GM18858 (cell line): ENCODE measurements around the gene SPEN.
"Not testable (repeated sequence)": the region's sequence is repeated elsewhere in the genome, so short reads cannot be mapped to it uniquely, and the experiment has no call there.

ENCODE experiments used
- ATAC-seq: cut with Tn5 transposase; IDR thresholded peaks from one replicate; pipeline ENCODE4 v1.9.1; 2021; ENCODE audit not compliant: unreplicated experiment

The SPEN gene

DNA sequence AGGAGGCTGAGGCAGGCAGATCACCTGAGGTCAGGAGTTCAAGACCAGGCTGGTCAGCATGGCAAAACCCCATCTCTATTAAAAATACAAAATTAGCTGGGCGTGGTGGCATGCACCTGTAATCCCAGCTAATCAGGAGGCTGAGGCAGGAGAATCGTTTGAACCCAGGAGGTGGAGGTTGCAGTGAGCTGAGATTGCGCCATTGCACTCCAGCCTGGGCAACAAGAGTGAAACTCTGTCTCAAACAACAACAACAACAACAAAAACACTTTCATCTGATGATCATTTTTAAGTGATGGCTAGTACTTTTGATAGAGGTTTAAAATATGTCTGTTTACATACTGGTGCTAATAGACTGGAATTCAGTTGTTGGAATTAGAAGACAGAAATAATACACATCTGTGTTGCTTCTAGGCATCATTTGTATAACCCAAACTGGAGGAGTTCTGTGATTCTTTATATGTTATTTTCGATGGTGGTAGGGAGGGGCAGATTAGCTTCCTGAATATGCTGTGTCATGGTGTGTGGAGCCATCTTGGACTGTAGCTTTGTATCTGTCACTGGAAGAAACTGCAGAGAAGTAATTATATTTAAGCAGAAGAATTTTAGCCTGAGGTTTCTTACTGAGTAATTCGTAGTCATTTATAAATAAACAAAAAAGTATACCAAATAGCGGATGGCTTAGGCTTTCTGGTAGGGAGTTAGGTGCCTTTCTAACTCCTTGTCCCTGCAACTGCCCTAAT is 45.5 kb downstream of the SPEN start:
- not testable (repeated sequence) for ATAC-seq

DNA sequence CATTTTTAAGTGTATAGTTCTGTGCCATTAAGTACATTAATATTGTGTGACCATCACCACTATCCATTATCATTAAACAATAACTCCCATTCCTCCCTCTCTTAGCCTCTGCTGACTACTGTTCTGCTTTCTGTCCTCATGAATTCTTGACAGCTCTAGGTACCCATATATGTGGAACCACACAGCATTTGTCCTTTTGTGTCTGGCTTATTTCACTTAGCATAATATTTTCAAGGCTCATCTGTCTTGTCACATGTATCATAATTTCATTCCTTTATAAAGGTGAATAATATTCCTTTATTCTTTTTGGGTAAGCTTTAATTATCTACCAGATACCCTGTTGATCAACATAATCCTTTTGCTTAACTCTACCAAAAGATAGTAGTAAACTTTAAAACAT is 47.7 kb downstream of the SPEN start:
- ATAC-seq: no peak

DNA sequence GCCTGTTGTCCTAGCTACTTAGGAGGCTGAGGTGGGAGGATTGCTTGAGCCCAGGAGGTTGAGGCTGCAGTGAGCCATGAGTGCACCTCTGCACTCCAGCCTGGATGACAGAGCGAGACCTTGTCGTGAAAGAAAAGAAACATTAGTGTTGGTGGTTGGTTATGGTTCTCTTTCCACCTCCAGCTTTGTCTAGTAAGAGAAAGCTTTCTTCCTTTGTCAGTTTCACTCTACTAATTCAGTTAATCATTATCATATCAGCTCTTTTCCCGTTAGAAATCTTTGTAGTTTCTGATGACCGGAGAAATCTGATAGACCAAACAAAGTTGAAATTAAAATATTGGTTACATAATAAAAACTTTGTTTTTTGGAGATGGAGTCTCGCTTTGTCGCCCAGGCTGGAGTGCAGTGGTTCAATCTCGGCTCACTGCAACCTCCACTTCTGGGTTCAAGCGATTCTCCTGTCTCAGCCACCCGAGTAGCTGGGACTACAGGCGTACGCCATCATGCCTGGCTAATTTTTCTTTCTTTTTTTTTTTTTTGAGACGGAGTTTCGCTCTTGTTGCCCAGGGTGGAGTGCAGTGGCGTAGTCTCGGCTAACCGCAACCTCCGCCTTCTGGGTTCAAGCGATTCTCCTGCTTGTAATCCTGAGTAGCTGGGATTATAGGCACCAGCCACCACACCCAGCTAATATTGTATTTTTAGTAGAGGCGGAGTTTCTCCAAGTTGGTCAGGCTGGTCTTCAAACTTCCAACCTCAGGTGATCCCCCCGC is 49.5 kb downstream of the SPEN start:
- ATAC-seq: not testable (repeated sequence)

- no peak for ATAC-seq
These were observed 51.8 kb downstream of the SPEN start for GRCh38 chr1:15899266-15899665.

DNA sequence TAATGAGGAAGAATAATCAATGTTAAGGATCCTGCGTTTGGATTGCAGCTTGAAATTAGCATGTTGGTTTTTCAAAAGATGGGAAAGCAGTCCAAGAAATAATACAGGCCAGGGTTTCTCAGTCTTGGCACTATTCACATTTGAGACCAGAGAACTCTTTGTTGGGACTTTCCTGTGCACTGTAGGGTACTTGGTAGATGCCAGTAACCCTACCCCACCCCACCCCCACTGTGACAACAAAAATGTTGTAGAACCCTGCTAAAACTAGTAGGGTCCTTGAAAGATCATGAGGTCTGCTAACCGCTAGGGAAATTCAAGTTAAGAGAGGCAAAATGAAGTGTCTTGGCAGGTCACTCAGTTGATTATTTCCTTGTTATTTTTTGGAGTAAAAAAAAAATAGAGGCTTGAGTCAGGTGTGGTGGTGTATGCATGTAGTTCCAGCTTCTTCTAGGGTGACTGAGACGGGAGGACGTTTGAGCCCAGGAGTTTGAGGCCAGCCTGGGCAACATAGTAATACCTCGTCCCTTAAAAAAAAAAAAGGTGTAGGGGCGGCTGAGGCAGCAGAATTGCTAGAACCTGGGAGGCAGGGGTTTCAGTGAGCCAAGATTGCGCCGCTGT is 53.3 kb downstream of the SPEN start:
- ATAC-seq: no peak

GRCh38 chr1:15902882-15903281 is 55.4 kb downstream of the SPEN start:
- no peak for ATAC-seq

GRCh38 chr1:15908597-15908996 is 61.1 kb downstream of the SPEN start:
- ATAC-seq: no peak

DNA sequence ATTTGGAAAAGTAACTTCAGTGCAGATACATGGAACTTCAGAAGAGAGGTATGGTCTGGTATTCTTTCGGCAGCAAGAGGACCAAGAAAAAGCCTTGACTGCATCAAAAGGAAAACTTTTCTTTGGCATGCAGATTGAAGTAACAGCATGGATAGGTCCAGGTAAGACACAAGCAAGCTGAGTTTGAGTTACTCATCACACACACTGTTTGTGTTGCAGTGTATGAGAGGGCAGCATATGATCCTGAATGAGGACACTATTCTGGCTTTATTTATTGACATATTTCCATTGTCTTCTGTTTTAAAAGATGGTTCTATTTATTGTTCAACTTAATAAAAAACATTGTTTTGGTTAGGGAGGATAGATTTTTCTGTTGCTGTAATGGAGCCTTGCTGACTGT is 63.6 kb downstream of the SPEN start:
- no peak for ATAC-seq

DNA sequence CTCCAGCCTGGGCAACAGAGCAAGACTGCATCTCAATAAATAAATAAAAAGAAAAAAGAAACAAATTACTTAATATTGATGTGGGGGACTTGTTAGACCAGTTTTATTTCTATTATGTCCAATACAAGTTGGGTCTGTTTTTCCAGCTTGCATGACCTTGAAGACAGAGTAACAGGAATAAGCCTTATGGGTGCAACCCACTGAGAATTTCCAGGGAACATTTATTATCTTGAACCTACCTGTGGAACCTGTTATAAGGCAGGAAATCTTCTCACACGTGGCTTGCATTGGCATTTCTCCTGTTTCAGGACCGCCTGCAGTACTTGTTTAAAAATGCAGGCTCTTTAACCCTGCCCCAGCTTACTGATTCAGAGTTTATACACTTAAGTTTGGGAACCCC is 64.4 kb downstream of the SPEN start:
- ATAC-seq: no peak

DNA sequence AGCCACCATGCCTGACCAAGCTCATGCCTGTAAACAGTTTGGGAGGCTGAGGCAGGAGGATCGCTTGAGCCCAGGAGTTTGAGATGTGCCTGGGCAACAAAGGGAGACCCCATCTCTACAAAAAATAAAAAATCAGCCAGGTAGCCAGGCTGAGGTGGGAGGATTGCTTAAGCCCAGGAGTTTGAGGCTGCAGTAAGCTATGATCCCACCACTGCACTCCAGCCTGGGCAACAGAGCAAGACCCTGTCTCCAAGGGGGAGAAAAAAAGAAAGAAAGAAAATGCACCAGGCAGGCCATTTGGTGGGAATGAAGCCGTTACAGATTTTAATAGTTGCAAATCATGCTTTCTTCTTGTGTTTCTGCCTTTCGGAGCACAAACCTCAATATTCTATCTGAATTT is 66.1 kb downstream of the SPEN start:
- not testable (repeated sequence) for ATAC-seq

- ATAC-seq: no peak
These were observed 68.5 kb downstream of the SPEN start for GRCh38 chr1:15915991-15916390.

- no peak for ATAC-seq
These were observed 68.9 kb downstream of the SPEN start for GRCh38 chr1:15916417-15916816.

- no peak for ATAC-seq
These were observed 69.4 kb downstream of the SPEN start for GRCh38 chr1:15916916-15917315.

DNA sequence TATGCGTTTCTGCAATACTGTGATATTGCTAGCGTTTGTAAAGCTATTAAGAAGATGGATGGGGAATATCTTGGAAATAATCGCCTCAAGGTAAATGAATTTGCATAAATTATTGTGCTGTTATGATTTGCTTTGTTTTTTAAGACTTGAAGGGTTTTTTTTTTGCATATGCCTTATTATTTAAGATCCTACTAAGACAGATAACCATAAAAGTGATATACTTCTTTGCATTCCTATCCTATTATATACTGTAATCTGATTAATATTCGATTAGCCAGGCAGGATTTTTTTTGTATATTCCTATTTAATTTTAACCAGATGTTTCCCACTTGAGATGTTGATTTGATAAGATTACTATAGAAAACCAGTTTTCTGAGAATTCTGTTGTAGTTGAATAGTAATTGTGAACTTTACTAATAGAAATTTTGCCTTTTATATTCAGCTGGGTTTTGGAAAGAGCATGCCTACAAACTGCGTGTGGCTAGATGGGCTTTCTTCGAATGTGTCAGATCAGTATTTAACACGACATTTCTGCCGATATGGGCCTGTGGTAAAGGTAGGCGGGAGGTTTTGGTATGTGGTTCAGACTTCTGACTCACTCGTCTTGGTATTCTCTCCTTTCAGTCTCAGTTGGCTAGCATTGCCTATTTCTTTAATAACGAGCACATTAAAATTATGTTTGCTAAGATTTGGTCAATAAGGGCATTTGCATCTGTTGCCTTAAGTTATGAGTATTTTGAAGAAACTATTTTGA is 71.6 kb downstream of the SPEN start:
- ATAC-seq: peak; percentile 70

GRCh38 chr1:15923241-15923640 is 75.7 kb downstream of the SPEN start:
- no peak for ATAC-seq

DNA sequence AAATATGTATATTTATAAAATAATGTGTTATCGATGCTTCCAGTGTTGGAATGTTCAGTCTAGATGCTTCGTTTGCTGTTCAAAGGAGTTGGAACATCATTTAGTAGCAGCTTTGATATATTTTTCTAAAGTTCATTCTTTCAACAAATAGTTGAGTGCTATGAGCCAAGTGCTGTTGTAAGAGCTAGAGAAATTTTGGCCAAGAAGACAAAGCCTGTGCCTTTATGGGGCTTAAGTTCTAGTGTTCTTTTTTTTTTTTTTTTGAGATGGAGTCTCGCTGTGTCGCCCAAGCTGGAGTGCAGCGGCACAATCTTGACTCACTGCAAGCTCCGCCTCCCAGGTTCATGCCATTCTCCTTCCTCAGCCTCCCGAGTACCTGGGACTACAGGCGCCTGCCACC is 78.9 kb downstream of the SPEN start:
- not testable (repeated sequence) for ATAC-seq

DNA sequence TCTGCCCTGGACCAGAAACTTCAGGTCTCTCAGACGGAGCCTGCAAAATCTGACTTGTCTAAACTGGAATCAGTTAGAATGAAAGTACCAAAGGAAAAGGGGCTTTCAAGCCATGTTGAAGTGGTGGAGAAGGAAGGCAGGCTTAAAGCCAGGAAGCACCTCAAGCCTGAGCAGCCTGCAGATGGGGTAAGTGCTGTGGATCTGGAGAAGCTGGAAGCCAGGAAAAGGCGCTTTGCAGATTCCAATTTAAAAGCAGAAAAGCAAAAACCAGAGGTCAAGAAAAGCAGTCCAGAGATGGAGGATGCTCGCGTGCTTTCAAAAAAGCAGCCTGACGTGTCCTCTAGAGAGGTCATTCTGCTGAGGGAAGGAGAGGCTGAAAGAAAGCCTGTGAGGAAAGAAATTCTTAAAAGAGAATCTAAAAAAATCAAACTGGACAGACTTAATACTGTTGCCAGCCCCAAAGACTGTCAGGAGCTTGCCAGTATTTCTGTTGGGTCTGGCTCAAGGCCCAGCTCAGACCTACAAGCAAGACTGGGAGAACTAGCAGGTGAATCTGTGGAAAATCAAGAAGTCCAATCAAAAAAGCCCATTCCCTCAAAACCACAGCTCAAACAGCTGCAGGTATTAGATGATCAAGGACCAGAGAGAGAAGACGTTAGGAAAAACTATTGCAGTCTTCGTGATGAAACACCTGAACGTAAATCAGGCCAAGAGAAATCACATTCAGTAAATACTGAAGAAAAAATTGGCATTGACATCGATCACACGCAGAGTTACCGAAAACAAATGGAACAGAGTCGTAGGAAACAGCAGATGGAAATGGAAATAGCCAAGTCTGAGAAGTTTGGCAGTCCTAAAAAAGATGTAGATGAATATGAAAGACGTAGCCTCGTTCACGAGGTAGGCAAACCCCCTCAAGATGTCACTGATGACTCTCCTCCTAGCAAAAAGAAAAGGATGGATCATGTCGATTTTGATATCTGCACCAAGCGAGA is 81.8 kb downstream of the SPEN start:
- no peak for ATAC-seq

- ATAC-seq: no peak
These were observed 83.9 kb downstream of the SPEN start for GRCh38 chr1:15931401-15931800.

GRCh38 chr1:15931884-15932283 is 84.4 kb downstream of the SPEN start:
- no peak for ATAC-seq

GRCh38 chr1:15932612-15933011 is 85.1 kb downstream of the SPEN start:
- no peak for ATAC-seq
